ENCODE measurements around the gene OTOGL.
"Not testable (repeated sequence)": the region's sequence is repeated elsewhere in the genome, so short reads cannot be mapped to it uniquely, and the experiment has no call there.

OTOGL gene

DNA sequence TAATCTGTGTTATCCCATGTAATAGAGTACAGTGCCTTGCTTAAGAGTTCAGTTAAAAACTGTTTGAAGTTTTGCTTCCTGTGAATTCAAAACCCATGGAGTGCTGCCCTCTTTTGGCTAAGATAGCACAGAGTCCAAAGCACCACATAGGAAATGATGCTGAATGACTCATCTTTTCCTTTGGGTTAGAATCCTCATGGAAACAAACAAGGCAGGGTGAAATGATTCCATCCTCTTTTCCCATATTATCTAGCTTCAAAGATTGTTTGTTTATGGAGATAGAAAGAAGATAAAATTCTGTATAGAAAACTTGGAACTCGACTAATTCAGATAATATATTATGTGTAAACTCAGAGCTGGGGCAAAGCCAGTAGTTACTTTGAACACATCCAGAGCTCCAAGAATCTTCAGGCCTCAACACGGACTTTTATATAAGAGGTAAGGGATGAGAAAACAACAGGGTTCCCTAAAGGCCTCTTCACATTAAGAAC, 87.4 kb downstream of the OTOGL start:
- DNase-seq = peak; percentile 95

DNA sequence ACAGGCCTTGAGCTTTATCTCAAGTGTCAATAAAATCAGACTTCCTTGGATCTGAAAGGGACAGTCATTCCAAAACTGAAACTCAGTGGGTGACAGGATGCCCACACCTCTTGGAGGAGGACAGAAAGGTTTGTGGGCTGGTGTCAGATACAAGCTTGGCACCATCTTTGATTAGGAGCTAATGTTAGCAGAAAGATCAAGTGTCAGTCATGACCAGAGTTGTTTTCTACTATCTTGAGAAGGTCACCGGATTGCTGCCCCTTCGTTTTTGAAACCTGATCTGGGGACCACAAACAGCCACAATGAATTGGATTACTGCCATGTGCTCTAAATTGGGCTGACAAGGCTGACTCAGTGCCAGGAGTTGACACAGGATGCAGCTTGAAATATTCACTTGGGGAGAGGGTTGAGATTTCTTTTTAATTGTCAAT, 88.3 kb downstream of the OTOGL start:
- peak; percentile 67 for DNase-seq

DNA sequence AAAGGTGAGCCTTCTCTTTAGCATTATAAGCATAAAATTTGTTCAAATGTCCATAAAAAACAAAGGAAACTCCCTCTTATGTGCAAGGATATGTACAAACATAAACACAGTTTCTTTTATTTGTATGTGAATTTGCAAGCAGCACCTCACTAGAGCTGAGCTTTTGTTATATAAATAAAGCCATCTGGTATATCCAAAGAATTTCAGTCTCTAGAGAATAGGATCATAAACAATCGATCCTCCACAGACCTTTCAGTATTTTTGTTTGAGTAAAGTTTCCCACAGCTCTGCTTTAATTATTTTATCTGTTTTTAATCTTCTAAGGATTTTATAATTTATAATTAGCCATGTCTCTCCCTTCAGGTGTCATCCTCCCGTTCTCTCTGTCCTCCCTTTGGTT, 89.2 kb downstream of the OTOGL start:
- no peak for DNase-seq

DNA sequence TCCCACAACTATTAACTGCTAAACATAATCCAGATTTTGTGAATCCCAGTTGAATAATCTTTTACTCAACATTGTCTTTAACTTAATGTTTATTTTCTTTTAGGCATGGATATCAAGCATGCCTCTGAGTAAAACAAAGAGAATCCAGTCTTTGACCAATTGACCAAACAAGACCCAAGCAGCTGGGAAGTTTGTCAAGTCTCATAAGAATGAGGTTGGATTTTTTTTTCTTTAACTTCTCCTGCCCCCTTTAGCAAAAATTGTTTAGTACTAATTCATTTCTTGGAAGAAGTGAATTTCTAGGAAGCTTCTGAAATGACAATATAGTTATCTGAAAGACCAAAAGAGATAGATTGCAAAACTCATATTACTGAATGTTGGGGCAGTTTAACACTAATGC, 89.9 kb downstream of the OTOGL start:
- peak; percentile 89 for DNase-seq

DNA sequence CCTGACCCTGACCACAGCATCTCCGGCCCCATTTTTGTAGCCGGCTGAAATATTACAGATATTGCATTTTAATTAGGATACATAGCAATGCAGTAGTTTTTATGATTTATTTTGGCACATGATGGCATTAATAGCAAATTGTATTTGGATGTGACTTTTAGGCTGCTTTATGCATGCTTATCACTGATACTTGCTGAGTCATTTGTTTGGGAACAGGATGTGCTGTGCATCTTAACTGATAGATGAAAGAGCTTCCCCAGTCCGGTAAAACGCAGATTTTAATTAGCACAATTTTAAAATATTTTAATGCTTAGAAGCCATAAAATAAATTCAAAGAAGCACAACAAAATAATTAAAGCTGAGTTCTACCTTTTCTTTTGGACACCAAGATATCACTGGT, 90.7 kb downstream of the OTOGL start:
- no peak for DNase-seq

DNA sequence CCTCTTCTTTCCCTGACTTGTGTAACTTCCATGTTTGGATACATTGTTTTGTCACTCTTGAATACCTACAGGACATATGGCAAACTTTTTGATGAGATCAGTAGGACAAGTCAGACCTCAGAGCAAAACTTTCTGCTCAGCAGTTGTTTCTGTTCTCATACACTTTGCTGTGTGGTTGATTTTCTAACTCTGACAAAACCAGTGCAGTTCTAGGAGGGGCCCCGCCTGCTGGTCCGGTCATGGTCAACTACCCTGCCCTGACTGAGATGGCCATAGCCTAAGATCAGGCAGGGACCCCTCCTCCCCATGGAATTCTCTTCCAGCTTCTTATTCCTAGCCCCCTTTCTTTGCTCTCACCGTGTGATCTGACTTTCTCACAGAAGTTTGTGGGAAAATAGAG, 92.8 kb downstream of the OTOGL start:
- DNase-seq = no peak

DNA sequence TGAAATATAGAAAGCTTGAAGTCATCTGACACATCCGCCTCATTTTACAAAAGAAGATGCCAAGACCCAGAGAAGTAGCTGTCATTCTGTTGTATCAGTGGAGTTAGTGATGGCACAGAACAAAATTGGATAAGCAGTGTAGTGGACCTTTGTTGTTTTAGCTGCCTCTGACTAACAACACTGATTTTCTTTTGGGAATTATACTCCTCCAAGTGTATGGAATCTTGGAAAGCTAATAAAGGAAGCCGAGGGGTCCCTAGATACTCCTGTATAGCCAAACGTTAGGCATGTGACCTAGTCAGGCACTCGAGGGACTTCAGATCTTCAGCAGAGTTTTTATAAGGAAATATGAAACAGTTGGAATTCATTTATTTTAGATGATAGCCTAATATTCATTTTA, 94.5 kb downstream of the OTOGL start:
- no peak for DNase-seq

DNA sequence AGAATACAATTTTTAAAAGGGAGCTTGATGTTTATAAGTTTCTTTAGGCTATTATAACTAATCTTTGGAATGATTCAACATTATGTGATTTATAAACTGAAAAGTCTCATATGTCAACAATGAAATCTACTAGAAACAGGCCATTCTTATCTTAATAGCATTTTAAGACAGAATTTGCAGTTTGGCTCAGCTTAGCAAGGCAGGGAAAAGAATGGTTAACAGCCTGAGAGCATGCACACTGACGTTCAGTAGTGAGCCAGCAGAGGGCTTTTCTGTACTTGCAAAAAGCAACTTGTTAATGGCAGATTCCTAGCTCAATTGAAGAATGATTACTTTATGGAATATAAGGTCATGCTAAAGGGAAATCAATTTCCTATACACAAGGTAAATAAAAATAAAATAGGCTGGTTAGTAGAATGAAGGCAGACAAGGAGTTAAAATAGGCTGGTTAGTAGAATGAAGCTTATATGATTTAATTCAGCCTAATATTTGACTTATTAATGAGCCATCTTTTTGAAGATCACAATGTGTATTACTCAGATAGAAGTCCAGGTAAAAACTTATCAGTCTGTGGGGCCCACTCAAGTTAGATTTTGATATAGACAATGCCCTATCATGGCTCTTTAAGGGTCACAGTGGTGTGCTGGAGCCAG, 95.9 kb downstream of the OTOGL start:
- DNase-seq = peak; percentile 74

DNA sequence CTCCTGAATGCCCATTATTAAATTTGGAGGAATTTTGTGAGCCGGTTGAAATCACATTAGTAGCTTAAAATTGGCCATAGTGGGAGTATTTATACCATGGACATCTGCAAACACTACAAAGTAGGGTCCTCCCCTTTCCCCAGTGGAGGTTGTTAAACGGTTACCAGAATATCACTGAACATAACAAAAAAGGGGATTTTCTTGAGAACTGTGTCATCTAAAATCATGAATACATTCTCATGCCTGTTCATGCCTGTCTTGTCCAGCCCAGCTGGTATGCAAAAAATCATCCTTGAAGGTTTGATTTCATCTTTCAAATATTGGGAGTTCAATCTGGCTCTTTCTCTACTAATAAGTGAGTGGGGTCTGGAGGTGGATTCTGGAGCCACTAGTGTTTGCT, 96.4 kb downstream of the OTOGL start:
- DNase-seq = no peak

DNA sequence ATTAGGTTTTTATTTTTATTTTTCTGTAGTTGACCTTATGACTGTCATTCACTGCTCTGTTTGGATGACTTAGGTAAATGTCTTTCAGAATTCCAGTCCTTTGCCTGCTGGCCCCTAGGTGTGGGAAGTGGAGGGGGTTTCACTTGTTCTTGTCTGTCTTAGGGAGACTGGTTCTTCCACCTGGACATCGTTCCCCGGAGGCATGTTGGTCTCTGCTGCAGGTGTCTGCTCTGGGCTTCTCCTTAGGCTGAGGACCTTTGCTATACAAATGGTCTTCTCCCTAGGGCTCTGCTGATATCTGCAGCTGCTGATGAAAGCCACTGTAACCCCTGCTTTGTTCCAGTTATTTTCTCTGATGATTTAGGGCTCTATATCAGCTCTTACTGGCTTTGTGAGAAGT, 97.1 kb downstream of the OTOGL start:
- no peak for DNase-seq

DNA sequence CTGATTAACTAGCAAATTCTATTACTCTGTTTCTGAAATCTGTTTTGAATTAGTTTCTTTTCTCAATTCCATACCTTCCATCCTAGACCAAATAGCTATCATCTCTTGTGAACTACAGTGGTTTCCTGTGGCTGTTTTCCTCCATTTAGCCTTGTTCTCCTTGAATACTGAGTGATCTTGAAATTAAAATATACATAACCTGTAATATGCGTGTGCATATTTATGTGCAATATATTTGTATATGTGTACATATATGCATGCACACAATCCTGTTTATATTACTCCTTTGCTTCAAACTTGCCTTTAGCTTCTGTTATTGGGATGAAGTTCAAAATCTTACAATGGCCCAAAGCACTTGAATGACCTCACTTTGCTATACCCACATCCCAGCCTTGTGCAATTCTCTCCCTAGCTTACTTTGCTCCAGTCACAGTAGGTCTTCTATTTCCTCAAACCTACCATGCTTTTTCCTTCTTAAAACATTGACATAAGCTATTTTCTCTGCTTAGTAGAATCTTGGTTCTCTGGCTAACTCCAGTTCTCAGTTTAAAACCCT, 99.5 kb downstream of the OTOGL start:
- no peak for DNase-seq

DNA sequence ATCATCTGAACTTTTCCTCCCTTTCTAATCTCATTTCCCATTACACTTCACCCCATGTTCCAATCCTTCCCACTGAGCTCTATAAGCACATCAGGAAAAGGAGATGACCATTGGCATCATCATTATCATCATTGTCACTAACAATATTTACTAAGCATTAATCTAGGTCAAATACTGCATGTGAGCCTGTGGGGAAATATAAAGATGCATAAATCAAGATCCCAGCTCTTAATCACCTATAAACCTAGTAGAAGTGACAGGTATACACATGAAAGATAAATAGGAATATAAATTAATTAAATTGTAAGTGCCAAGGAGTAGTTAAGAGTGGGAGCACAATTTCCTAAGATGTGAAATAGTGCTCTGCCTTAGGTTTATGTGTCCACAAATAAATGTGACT, 100.6 kb downstream of the OTOGL start:
- DNase-seq = no peak

DNA sequence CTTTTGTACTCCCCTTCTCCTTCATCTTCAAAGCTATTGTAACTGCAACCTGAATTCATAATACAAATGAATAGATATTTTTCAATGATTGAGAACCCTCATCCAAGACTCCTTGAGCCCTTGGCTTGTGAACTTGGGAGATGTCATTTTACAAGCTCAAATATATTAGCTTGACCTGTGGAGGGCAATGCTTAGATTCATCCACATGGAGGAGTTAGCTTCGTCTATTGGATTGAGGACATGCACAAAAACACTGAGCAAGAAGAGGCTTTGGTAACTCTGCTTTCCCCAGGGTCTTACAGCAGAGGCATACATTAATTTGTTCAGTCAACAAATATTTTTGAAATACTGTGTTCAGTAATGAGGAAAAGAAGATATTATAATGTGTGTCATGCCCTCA, 101.1 kb downstream of the OTOGL start:
- no peak for DNase-seq

DNA sequence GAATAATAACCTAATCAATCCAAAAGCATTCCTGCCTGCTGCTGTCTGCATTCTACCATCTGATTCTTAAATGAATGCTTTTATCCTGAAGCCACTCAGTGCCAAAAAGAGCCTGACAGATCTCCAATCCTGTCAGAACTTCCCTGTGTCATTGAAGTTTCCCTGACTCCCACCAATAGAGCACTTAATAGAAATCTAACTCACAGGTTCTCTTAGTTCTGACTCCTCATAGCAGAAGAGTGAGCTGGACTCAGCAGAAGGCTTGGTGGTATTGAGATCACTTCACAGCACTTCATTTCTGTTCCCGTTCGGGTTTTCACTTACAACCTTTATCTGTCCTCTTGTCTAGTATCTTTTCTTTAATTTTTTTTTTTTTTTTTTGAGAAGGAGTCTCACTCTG, 102.6 kb downstream of the OTOGL start:
- no peak for DNase-seq

DNA sequence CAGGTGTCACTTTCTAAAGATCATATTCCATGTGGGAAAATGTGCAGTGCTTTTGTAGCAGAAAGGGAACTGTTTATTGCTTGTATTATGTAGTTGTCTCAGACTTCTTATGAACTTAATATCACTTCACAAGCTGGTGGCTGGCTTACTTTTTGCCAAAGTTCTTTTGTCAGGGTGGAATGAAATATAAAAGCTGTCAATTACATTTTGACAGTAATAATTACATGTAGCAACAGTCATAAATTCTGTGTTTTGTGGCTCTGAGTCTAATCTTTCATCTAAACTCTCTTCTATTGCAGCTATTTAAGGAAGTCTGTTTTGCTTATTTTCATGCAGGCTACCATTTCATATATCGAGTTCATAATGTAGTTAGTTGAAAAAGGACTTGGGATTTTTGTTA, 106.6 kb downstream of the OTOGL start:
- no peak for DNase-seq

DNA sequence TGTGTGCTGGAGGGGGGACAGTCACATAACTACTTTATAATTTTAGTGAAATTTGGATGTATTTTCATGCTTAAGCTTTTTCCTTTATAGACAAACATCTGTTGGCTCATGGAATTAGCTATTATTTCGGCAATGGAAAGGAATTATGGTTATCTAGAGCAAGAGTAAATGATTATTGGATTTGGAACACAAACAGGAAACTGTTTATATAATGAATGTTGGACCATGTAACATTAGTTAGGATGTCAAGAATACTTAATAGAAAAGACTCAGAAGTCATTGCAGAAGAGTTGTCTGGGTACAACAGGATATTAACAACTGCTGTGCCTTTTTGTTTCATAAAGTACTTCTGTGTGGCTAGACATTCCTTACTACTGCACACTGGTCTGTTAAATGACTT, 108.7 kb downstream of the OTOGL start:
- DNase-seq = no peak

DNA sequence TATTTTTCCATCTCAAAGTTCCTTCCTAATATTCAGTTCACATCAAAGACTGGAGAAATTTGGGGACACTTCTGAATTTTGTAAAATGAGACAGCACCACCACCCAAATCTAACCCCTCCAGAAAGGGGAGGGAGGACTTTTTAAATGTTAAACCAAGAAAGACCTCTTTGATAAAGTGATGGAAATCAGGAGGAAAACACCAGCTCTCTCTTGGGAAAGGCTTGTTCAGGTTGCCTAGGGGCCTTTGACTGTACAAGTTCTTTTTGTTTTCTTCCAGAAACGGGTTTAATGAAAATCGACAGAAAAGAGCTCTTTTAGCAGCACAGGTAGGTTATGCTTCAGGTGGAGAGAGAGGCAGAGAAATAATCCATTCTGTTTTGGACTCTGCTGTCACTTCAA, 112.3 kb downstream of the OTOGL start:
- no peak for DNase-seq

DNA sequence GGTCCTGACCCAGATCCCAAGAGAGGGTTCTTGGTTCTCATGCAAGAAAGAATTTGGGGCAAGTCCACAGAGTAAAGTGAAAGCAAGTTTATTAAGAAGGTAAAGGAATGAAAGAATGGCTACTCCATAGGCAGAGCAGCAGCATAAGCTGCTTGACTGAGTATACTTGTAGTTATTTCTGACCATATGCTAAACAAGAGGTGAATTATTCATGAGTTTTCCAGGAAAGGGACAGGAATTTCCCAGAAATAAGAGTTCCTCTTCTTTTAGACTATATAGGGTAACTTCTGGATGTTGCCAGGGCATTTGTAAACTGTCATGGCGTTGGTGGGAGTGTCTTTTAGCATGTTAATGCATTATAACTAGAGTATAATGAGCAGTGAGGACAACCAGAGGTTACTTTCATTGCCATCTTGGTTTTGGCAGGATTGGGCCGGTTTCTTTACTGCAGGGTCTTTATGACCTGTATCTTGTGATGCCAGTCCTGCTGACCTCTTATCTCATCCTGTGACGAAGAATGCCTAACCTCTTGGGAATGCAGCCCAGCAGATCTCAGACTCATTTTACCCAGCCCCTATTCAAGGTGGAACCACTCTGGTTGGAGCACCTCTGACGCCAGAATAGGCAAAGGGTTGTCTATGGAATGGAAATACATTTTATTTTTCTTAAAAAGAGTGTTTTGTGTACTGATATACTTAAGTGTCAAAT, 113.8 kb downstream of the OTOGL start:
- DNase-seq = no peak

DNA sequence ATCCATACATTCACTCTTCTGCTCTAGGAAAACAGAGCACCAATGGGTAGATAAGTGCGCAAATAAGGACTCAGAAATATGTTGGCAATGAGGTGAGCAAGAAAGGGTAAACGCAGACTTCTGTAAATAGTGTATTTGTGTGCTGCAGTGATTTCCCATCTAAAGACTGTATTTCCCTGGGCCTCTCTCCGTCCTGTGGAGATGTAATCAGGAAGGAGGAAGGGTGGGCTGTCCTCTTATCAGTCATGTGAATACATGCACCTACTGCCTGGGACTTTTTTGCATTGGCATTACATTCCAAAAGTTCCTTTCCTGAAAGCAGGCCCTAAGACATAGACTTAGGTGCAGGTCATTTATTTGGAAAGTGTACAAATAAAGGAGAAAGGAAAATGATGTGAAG, 114.5 kb downstream of the OTOGL start:
- no peak for DNase-seq

DNA sequence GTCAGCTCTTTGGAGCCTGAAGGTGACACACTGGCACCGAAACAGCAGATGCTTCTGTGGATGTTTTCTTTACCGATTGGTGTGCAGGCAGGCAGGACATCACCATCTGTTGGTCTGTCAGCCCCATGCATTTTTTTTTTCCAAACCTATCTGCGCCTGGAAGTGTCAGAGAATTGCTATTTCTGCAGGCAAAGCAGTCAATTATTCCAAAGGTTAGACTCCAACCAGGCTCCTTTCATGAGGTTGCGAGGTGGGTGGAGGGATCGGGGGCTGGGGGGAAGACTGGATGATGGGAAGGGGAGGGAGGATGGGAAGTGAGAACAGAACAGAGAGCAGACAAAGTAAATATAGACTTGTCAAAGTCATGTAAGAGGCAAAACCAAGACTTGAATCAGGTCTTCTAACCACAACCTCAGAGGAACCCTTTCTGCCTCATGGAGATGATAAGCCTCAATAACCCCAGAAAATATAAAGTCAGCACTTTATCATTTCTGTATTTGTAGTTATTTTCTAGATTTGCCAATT, 117.7 kb downstream of the OTOGL start:
- DNase-seq = no peak

DNA sequence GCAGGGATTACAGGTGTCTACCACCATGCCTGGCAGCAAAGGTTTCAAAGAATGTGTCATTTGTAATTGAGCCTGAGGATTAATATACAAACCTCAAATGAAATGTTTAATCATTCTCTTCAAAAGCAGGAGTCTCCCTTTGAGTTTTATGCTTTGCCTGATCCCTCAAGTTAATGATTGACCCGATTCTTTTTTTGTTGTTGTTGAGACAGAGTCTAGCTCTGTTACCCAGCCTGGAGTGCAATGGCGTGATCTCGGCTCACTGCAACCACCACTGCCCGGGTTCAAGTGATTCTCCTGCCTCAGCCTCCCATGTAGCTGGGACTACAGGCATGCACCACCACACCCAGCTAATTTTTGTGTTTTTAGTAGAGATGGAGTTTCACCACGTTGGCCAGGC, 119.6 kb downstream of the OTOGL start:
- not testable (repeated sequence) for DNase-seq

DNA sequence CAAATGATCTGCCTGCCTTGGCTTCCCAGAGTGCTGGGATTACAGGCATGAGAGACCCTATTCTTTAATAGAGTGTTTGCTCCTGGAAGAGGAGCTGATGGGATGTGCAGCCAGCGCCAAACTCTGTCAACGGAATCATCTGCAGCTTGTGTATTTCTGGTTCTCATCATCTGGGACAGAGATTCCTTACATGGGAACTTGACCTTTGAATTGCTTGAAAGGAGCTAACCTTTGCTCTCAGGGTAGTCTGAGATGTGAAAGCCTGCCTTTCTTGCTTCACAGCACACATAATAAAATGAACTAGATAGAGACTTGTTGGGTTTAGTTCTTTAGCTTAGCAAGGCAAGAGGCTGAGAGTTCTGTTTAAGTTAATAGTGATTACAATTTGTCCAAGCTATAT, 120.0 kb downstream of the OTOGL start:
- no peak for DNase-seq

DNA sequence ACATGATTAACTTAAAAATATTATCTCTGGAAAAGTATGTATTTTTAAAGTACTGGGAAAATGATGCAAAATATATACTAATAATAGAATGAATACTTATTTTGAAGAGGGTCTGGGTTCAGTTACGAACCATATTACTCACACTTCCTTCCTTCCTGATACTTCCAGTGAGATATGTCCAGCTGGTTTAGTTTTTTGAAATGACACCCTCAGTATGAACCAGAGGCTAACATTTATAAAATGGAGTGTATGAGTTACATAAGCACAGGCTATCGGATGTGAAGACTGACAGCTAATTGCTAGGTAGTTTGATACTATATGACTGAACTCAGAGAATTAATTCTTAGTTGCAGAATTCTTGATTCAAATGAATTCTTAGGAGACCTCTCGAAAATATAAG, 122.9 kb downstream of the OTOGL start:
- DNase-seq = no peak

DNA sequence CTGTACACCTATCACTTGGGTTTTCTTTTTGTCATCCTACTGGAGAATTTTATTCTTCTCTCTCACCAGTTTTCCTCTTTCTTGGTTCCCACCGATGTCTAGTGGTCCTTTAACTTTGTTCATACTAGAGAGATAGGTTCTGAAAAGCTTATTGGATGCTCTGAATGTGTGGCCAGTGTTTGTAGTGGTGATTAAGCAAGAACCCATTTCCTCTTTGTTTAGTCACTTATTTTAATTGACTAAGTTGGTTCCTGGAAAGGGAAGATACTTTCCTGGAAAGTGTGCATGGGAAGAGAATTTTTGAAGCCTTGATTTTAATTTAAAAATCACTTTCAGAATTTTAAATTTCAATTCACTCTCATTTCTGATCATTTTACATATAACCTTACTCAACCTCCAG, 127.2 kb downstream of the OTOGL start:
- peak; percentile 31 for DNase-seq

Measured in fibroblast of upper back skin (primary cell).